Calu3 (cell line): ENCODE measurements around the gene C1orf35. TPM values are rescaled to one million over a fixed set of nuclear protein-coding genes. Genes with fewer than 3 reads are reported as not detected.
A peak's percentile ranks its signal among the peaks of the same experiment; 100 is the strongest.

ENCODE experiments used
- BruUV-seq: library from RNA; stranded (reverse); fragments of 400-500 nt; replicated peaks from 2 replicates; lab custom pipeline; 2021; lab: Mats Ljungman, UMichigan
- CTCF ChIA-PET: fragments of 300-600 bp; sonication (Branson Sonifier 250); formaldehyde crosslinking; loops from one replicate; lab custom pipeline; 2022; ENCODE audit warnings: antibody characterized with exemption; lab: Charles Lee
- DNase-seq: peaks from one replicate; pipeline ENCODE4 v3.0.0; 2022
- H3K27ac Mint-ChIP-seq: one replicate; pipeline ENCODE4 v1.8.0; 2022; ENCODE audit warnings: mixed read lengths; ENCODE audit not compliant: unreplicated experiment
- H3K27me3 Mint-ChIP-seq: one replicate; pipeline ENCODE4 v1.8.0; 2022; ENCODE audit warnings: mixed read lengths; ENCODE audit not compliant: unreplicated experiment
- H3K36me3 Mint-ChIP-seq: one replicate; pipeline ENCODE4 v1.8.0; 2022; ENCODE audit warnings: mild to moderate bottlenecking, moderate library complexity, mixed read lengths; ENCODE audit not compliant: insufficient read depth, unreplicated experiment
- H3K4me1 Mint-ChIP-seq: one replicate; pipeline ENCODE4 v1.8.0; 2022; ENCODE audit warnings: mild to moderate bottlenecking, low read depth, mixed read lengths; ENCODE audit not compliant: unreplicated experiment
- H3K4me3 Mint-ChIP-seq: one replicate; pipeline ENCODE4 v1.8.0; 2022; ENCODE audit warnings: mild to moderate bottlenecking, low read depth, moderate library complexity, mixed read lengths; ENCODE audit not compliant: unreplicated experiment
- H3K9me3 Mint-ChIP-seq: one replicate; pipeline ENCODE4 v1.8.0; 2022; ENCODE audit warnings: low read depth, mixed read lengths; ENCODE audit not compliant: unreplicated experiment
- intact Hi-C: fragments of 100-400 bp; cut with micrococcal nuclease; formaldehyde crosslinking; loops from one replicate; pipeline ENCODE4 v1.10.0; 2022; ENCODE audit not compliant: unreplicated experiment
- total RNA-seq: library from RNA; stranded (reverse); gene quantifications from 2 replicates; pipeline ENCODE4 v1.2.3, GENCODE V29; 2022
- TF ChIP-seq, protein P1 (sequence below): fragments of 200-600 bp; IDR thresholded peaks from one replicate; pipeline ENCODE4 v1.8.0; 2022; ENCODE audit warnings: antibody characterized with exemption; ENCODE audit not compliant: unreplicated experiment

C1orf35 gene
- total RNA-seq, 1 experiment from 2014 or later: 38.1 TPM

DNA sequence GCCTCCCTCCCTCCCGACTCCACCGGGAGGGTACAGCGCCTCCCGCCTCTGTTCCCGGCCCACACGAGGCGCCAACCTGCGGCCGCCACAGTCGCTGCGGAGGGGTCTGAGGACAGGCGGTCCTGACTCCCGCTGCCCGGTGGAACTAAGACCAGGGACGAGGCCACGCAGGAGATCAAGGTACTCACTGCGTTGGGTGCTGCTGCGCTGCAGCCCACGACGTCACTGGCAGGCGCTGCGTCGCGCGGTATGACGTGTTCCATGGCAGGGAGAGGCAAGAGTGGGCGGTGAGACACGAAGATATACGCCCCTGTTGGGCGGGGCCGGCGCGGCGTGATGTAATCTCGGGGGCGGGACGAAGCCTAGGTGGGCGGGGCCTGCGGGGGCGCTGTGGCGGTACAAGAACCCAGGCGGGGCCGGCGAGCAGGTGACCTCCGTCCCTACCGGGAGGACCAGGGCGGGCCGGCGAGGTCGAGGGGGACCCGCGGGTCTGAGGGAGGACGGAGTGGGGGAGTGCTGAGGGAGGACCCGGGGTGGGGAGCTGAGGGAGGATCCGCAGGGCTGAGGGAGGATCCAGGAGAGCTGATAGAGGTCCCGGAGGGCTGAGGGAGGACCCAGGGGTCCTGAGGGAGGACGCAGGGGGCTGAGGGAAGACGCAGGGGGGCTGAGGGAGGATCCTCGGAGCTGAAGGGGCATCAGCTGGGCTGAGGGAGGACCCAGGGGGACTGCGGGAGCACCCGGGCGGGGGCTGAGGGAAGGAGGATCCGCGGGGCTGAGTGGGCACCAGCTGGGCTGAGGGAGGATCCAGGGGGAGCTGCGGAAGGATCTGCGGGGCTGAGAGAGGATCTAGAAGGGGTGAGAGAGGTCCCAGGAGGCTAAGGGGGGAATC lies 6.2 kb upstream of the C1orf35 start, which contains the start of gene MRPL55:
MRPL55 (minus strand) TSS at position 227 of the 889 bp plus-strand sequence. CDS start 1,039 bp downstream, outside the sequence.
- CTCF ChIA-PET: interaction anchor here (1.0 to 1.6 kb wide), 5 partner anchors 10 to 110 kb away, joined by 4 to 7 read pairs (median 5); partner anchors contain the start of gene IBA57
- peak; percentile 99 for DNase-seq
- Mint-ChIP-seq H3K4me1 (peaks cover 31% of the 10 kb centered on the region), H3K36me3 (peaks cover 56% of the 10 kb centered on the region), H3K27me3 (no peaks in the 10 kb centered on the region), H3K9me3 (no peaks in the 10 kb centered on the region), H3K4me3 (peak within 1 kb of the TSS; percentile 89), H3K27ac (peak within 1 kb of the TSS; percentile 86)
- no TSS peak for BruUV-seq
- TF ChIP-seq, protein P1, sequence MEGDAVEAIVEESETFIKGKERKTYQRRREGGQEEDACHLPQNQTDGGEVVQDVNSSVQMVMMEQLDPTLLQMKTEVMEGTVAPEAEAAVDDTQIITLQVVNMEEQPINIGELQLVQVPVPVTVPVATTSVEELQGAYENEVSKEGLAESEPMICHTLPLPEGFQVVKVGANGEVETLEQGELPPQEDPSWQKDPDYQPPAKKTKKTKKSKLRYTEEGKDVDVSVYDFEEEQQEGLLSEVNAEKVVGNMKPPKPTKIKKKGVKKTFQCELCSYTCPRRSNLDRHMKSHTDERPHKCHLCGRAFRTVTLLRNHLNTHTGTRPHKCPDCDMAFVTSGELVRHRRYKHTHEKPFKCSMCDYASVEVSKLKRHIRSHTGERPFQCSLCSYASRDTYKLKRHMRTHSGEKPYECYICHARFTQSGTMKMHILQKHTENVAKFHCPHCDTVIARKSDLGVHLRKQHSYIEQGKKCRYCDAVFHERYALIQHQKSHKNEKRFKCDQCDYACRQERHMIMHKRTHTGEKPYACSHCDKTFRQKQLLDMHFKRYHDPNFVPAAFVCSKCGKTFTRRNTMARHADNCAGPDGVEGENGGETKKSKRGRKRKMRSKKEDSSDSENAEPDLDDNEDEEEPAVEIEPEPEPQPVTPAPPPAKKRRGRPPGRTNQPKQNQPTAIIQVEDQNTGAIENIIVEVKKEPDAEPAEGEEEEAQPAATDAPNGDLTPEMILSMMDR: no peak
- intact Hi-C loops: no loop called here

DNA sequence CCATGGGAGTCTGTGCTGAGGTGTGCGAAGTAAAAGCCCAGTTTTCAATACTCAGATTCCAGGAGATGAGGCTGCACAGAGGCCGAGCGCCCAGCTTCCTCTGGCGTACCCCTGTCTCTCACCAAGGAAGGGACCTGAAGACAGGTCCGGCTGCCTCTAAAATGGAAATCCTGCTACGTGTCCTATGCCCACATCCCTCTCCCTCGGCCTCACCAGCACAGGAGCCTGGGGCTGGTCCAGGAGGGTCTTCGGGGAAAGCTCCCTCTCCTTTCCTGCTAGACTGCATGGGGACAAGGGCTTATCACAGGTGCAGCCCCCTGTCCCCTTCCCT lies 5.6 kb upstream of the C1orf35 start:
- no peak for DNase-seq
- intact Hi-C loops: no loop called here
- Mint-ChIP-seq H3K9me3 (no peaks in the 10 kb centered on the region), H3K36me3 (peaks cover 62% of the 10 kb centered on the region), H3K4me1 (peaks cover 34% of the 10 kb centered on the region), H3K27me3 (no peaks in the 10 kb centered on the region), H3K27ac (peak overlapping the region; percentile 86), H3K4me3 (peak overlapping the region; percentile 89)
- TF ChIP-seq, protein P1: no peak
- CTCF ChIA-PET: no interaction called here
- no TSS peak for BruUV-seq

DNA sequence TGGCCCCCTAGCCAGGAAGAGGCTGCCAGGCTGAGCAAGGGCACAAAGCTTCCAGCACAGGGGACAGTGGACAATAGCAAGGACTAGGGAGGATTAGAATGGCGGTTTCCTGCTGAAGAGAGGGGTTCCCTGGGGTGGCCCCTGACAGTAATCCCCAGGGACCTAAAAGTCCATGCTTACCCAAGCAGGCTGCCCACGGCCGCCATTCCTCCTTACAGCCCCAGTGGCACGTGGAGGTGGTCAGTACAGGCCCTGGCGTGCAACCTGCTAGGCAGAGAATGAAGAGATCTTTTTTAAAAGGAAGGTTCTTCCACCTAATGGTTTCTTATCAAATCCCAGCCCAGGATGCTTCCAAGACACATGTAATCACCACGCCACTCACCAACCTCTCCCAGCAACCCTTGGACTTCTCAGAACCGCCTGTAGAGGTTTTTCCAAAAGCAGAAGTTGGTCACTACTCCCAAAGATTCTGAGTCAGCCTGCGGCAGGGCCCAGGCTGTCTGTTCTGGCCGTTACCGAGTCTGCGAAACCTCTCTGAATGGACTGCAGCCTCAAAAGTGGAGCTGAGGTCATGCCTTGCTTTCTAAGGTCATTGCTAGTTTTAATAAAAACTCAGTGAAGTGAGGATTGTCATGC lies 5.0 kb upstream of the C1orf35 start:
- no peaks in the 10 kb centered on the region for H3K27me3 Mint-ChIP-seq
- H3K27ac Mint-ChIP-seq: peak overlapping the region; percentile 86
- DNase-seq: no peak
- H3K4me3 Mint-ChIP-seq: peak overlapping the region; percentile 89
- TF ChIP-seq, protein P1: no peak
- H3K36me3 Mint-ChIP-seq: peaks cover 68% of the 10 kb centered on the region
- BruUV-seq: TSS peak; percentile 72
- no peaks in the 10 kb centered on the region for H3K9me3 Mint-ChIP-seq
- CTCF ChIA-PET: no interaction called here
- intact Hi-C loops: no loop called here
- H3K4me1 Mint-ChIP-seq: peaks cover 34% of the 10 kb centered on the region

DNA sequence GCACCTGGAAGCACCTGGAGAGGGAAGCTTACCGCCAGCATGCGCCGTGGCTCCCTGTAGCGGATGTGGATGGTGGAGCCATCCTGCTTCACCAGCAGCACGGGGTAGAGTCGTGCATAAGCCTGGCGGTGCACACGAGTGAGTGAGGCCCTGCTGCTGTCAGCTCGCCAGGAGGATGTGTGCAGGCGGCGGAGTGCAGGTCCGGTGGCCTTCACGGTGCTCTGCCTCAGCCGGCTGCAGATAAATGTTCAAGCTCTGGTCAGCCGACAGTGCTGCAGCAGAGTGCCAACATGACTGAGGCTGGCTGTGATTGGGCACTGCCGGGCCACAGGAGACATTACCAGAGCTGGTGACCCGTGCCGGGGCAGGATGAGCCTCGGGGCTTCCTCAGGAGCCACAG lies 4.5 kb upstream of the C1orf35 start:
- peak overlapping the region; percentile 89 for H3K4me3 Mint-ChIP-seq
- CTCF ChIA-PET: no interaction called here
- DNase-seq: no peak
- H3K27ac Mint-ChIP-seq: no peak overlapping the region
- peaks cover 34% of the 10 kb centered on the region for H3K4me1 Mint-ChIP-seq
- TF ChIP-seq, protein P1: no peak
- no peaks in the 10 kb centered on the region for H3K9me3 Mint-ChIP-seq
- no peaks in the 10 kb centered on the region for H3K27me3 Mint-ChIP-seq
- peaks cover 73% of the 10 kb centered on the region for H3K36me3 Mint-ChIP-seq
- intact Hi-C loops: no loop called here
- no TSS peak for BruUV-seq
